Measurements from ENCODE around the gene C1orf122.

DNA sequence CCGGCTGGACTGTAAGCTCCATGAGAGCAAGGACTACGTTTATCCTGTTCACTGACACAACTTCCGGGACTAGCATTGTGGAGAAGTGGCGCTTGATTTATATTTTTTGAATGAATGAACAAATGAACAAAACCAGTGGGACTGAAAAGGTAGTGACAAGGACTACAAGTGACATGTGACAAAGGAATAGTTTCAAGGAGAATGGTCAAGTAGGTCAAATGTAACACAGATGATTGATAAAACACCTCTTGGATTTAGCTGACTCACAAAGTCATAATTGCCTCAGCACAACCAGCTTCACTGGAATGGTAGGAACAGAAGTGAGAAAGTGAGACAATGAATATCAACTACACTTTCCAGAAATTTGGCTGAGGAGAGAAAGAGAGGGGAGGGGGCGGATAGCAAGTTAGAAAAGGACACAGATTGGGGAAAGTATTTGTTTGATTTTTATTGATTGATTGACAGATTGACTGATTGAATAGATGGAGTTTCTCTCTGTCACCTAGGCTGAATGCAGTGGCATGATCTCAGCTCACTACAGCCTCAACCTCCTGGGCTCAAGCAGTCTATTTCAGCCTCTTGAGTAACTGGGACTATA, 37.6 kb downstream of the C1orf122 start:
- TF ChIP-seq POLR2AphosphoS5 (IDR thresholded peaks at IDR 0.05; ENCODE audit: insufficient read depth in 1 of 2, low read depth in 1 of 2) = no peak
- TF ChIP-seq, protein P1, sequence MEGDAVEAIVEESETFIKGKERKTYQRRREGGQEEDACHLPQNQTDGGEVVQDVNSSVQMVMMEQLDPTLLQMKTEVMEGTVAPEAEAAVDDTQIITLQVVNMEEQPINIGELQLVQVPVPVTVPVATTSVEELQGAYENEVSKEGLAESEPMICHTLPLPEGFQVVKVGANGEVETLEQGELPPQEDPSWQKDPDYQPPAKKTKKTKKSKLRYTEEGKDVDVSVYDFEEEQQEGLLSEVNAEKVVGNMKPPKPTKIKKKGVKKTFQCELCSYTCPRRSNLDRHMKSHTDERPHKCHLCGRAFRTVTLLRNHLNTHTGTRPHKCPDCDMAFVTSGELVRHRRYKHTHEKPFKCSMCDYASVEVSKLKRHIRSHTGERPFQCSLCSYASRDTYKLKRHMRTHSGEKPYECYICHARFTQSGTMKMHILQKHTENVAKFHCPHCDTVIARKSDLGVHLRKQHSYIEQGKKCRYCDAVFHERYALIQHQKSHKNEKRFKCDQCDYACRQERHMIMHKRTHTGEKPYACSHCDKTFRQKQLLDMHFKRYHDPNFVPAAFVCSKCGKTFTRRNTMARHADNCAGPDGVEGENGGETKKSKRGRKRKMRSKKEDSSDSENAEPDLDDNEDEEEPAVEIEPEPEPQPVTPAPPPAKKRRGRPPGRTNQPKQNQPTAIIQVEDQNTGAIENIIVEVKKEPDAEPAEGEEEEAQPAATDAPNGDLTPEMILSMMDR (IDR thresholded peaks at IDR 0.05) = no peak
- no peak for TF ChIP-seq POLR2A (IDR thresholded peaks at IDR 0.05)
